H9 (cell line): ENCODE data around the gene SCN3A. TPM values are rescaled to one million over a fixed set of nuclear protein-coding genes. Genes with fewer than 3 reads are reported as not detected.

ENCODE experiments used
- DNase-seq: peaks from one replicate; pipeline ENCODE4 v3.0.0-alpha.2; 2017
- H2AFZ ChIP-seq: one replicate; pipeline ENCODE4 v1.6.1; 2013; ENCODE audit warnings: mild to moderate bottlenecking, low read length, control low read depth, moderate library complexity
- H2AK5ac ChIP-seq: 2 replicates; pipeline ENCODE4 v1.6.1; 2013; ENCODE audit warnings: low read length, control low read depth, mixed read lengths; ENCODE audit not compliant: insufficient read length
- H2BK120ac ChIP-seq: one replicate; pipeline ENCODE4 v1.6.1; 2013; ENCODE audit warnings: low read depth, mild to moderate bottlenecking, low read length, control low read depth, inconsistent platforms; ENCODE audit not compliant: poor library complexity, severe bottlenecking
- H2BK12ac ChIP-seq: 2 replicates; pipeline ENCODE4 v1.6.1; 2013; ENCODE audit warnings: low read length, control low read depth, mixed read lengths, low read depth; ENCODE audit not compliant: insufficient read length
- H2BK15ac ChIP-seq: 2 replicates; pipeline ENCODE4 v1.6.1; 2013; ENCODE audit warnings: low read depth, low read length, control low read depth
- H2BK20ac ChIP-seq: one replicate; pipeline ENCODE4 v1.6.1; 2013; ENCODE audit warnings: low read depth, mild to moderate bottlenecking, low read length, control low read depth, inconsistent platforms; ENCODE audit not compliant: poor library complexity, severe bottlenecking
- H2BK5ac ChIP-seq: 2 replicates; pipeline ENCODE4 v1.6.1; 2013; ENCODE audit warnings: low read length, control low read depth, mixed read lengths; ENCODE audit not compliant: insufficient read length
- H3K14ac ChIP-seq: 2 replicates; pipeline ENCODE4 v1.6.1; 2013; ENCODE audit warnings: low read length, control low read depth; ENCODE audit not compliant: insufficient read depth
- H3K18ac ChIP-seq: 2 replicates; pipeline ENCODE4 v1.6.1; 2013; ENCODE audit warnings: low read depth, mild to moderate bottlenecking, mixed read lengths, low read length, control low read depth; ENCODE audit not compliant: insufficient read length
- H3K23ac ChIP-seq: 2 replicates; pipeline ENCODE4 v1.6.1; 2013; ENCODE audit warnings: low read length, control low read depth, mixed read lengths, low read depth; ENCODE audit not compliant: insufficient read length
- H3K23me2 ChIP-seq: 2 replicates; pipeline ENCODE4 v1.6.1; 2013; ENCODE audit warnings: low read depth, mild to moderate bottlenecking, mixed read lengths, low read length, control low read depth; ENCODE audit not compliant: insufficient read length, poor library complexity, severe bottlenecking
- H3K27ac ChIP-seq: 2 replicates; pipeline ENCODE4 v1.5.1; 2013; ENCODE audit warnings: low read length, control low read depth, mixed read lengths, low read depth; ENCODE audit not compliant: insufficient read length
- H3K27me3 ChIP-seq: 2 replicates; pipeline ENCODE4 v1.6.1; 2013; ENCODE audit warnings: low read length, control low read depth, inconsistent platforms; ENCODE audit not compliant: insufficient read depth
- H3K4ac ChIP-seq: 2 replicates; pipeline ENCODE4 v1.6.1; 2013; ENCODE audit warnings: low read depth, mild to moderate bottlenecking, control low read depth, inconsistent platforms, low read length, moderate library complexity
- H3K4me1 ChIP-seq: 2 replicates; pipeline ENCODE4 v1.6.1; 2013; ENCODE audit warnings: low read length, control low read depth, inconsistent platforms; ENCODE audit not compliant: insufficient read depth
- H3K4me2 ChIP-seq: 2 replicates; pipeline ENCODE4 v1.6.1; 2013; ENCODE audit warnings: low read length, control low read depth, mixed read lengths; ENCODE audit not compliant: insufficient read length, insufficient read depth
- H3K56ac ChIP-seq: 2 replicates; pipeline ENCODE4 v1.6.1; 2013; ENCODE audit warnings: low read depth, mild to moderate bottlenecking, mixed read lengths, low read length, control low read depth; ENCODE audit not compliant: insufficient read length
- H3K79me1 ChIP-seq: 2 replicates; pipeline ENCODE4 v1.6.1; 2013; ENCODE audit warnings: low read depth, mild to moderate bottlenecking, moderate library complexity, low read length, control low read depth, inconsistent platforms; ENCODE audit not compliant: insufficient read depth, poor library complexity, severe bottlenecking
- H3K79me2 ChIP-seq: 2 replicates; pipeline ENCODE4 v1.6.1; 2013; ENCODE audit warnings: low read length, control low read depth, inconsistent platforms; ENCODE audit not compliant: insufficient read depth
- H3K9ac ChIP-seq: 2 replicates; pipeline ENCODE4 v1.6.1; 2013; ENCODE audit warnings: low read length, control low read depth, mixed read lengths; ENCODE audit not compliant: insufficient read length; ENCODE audit errors: extremely low read depth
- H3K9me3 ChIP-seq: one replicate; pipeline ENCODE4 v1.6.1; 2013; ENCODE audit warnings: low read depth, low read length, inconsistent platforms; ENCODE audit not compliant: control insufficient read depth
- H3T11ph ChIP-seq: one replicate; pipeline ENCODE4 v1.6.1; 2013; ENCODE audit warnings: mild to moderate bottlenecking, low read length, control low read depth, inconsistent platforms
- H4K20me1 ChIP-seq: one replicate; pipeline ENCODE4 v1.6.1; 2013; ENCODE audit not compliant: control insufficient read depth, insufficient read length, insufficient read depth
- H4K5ac ChIP-seq: 2 replicates; pipeline ENCODE4 v1.6.1; 2013; ENCODE audit warnings: low read depth, mild to moderate bottlenecking, mixed read lengths, low read length, control low read depth; ENCODE audit not compliant: insufficient read length
- H4K8ac ChIP-seq: replicated peaks from 2 replicates; pipeline ENCODE4 v1.6.1; 2013; ENCODE audit warnings: low read length, control low read depth, mixed read lengths, low read depth; ENCODE audit not compliant: insufficient read length
- H4K91ac ChIP-seq: 2 replicates; pipeline ENCODE4 v1.6.1; 2013; ENCODE audit warnings: low read depth, mild to moderate bottlenecking, moderate library complexity, mixed read lengths, low read length, control low read depth; ENCODE audit not compliant: insufficient read length
- H3K27ac Mint-ChIP-seq, 3 experiments: 2 replicates in 2 of 3; 3 replicates in 1 of 3; pipeline ENCODE4 v1.8.0; 2020 to 2021; ENCODE audit warnings: mixed read lengths in 3 of 3, mild to moderate bottlenecking in 1 of 3, moderate library complexity in 1 of 3
- H3K27me3 Mint-ChIP-seq: 2 replicates; pipeline ENCODE4 v1.8.0; 2021; ENCODE audit warnings: low read depth, mild to moderate bottlenecking, moderate library complexity, mixed read lengths
- H3K36me3 Mint-ChIP-seq, 3 experiments: 2 replicates in 2 of 3; 3 replicates in 1 of 3; pipeline ENCODE4 v1.8.0; 2020 to 2021; ENCODE audit warnings: low read depth in 3 of 3, mixed read lengths in 3 of 3; ENCODE audit not compliant: insufficient read depth in 1 of 3
- H3K4me1 Mint-ChIP-seq, 2 experiments: 2 replicates each; pipeline ENCODE4 v1.8.0; 2020; ENCODE audit warnings: mixed read lengths in 2 of 2
- H3K4me3 Mint-ChIP-seq, 2 experiments: 2 replicates in 1 of 2; 3 replicates in 1 of 2; pipeline ENCODE4 v1.8.0; 2020 to 2021; ENCODE audit warnings: mild to moderate bottlenecking in 2 of 2, mixed read lengths in 2 of 2, moderate library complexity in 1 of 2
- H3K9me3 Mint-ChIP-seq, 2 experiments: 2 replicates in 1 of 2; 3 replicates in 1 of 2; pipeline ENCODE4 v1.8.0; 2020; ENCODE audit warnings: mild to moderate bottlenecking in 2 of 2, mixed read lengths in 2 of 2, moderate library complexity in 1 of 2
- WGBS: extraction: QIAGEN DNeasy Blood & Tissue Kit; methylation state at CpG from one replicate; pipeline ENCODE4 v1.1.7; 2013; ENCODE audit warnings: missing lambda C conversion rate, low lambda C conversion rate, mixed read lengths; ENCODE audit not compliant: insufficient read length; ENCODE audit errors: extremely low coverage; 5-methylcytosine and 5-hydroxymethylcytosine counted together
- total RNA-seq: library from RNA; stranded (reverse); gene quantifications from 2 replicates; pipeline ENCODE4 v1.2.1, GENCODE V29; 2021
- TF ChIP-seq, protein P1 (sequence below): fragments of 200-600 bp; sonication (generic); conservative IDR thresholded peaks from 3 replicates; pipeline ENCODE4 v1.8.0; 2021; ENCODE audit warnings: antibody characterized with exemption, mild to moderate bottlenecking

Gene SCN3A
- total RNA-seq, 1 experiment from 2014 or later: not detected

DNA sequence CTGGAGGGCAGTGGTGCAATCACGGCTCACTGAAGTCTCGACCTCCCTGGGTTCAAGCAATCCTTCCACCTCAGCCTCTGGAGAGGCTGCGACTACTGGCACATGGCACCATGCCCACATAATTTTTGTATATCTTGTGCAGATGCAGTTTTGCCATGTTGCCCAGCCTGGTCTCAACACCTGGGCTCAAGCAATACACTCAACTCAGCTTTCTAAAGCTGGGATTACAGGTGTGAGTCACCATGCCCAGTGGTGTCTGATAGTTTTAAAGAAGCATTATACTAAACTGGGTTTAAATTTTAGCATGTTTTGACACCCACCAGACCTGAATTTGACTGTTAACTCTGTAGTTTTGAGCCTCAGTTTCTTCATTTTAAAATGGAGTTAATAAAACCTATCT, 139.1 kb downstream of the SCN3A start:
- no peak overlapping the region for H2BK20ac ChIP-seq
- no peaks in the 10 kb centered on the region for H3K27me3 ChIP-seq
- no peaks in the 10 kb centered on the region for H4K20me1 ChIP-seq
- no peaks in the 10 kb centered on the region for H3K9me3 ChIP-seq
- no peak for DNase-seq
- no peaks in the 10 kb centered on the region for H3K79me2 ChIP-seq
- no peak overlapping the region for H3K4me3 Mint-ChIP-seq
- no peak overlapping the region for H3K4me2 ChIP-seq
- peaks cover 22 to 35% of the 10 kb centered on the region in 2 experiments for H3K4me1 Mint-ChIP-seq
- no peak overlapping the region for H3T11ph ChIP-seq
- no peak overlapping the region for H3K27ac ChIP-seq
- WGBS: no CpG with 5 or more reads among the region's 3 CpGs
- peaks cover 2% of the 10 kb centered on the region for H3K23me2 ChIP-seq
- H3K14ac ChIP-seq: no peak overlapping the region
- H3K56ac ChIP-seq: no peak overlapping the region
- H3K9me3 Mint-ChIP-seq: no peaks in the 10 kb centered on the region
- H2AK5ac ChIP-seq: no peak overlapping the region
- H3K18ac ChIP-seq: no peak overlapping the region
- no peak overlapping the region for H2BK15ac ChIP-seq
- no peak overlapping the region for H2BK120ac ChIP-seq
- H3K79me1 ChIP-seq: no peaks in the 10 kb centered on the region
- no peaks in the 10 kb centered on the region for H3K36me3 Mint-ChIP-seq
- no peak overlapping the region for H2BK12ac ChIP-seq
- no peak overlapping the region for H2BK5ac ChIP-seq
- no peak overlapping the region for H3K23ac ChIP-seq
- no peak overlapping the region for H3K27ac Mint-ChIP-seq
- no peak overlapping the region for H3K4ac ChIP-seq
- no peak overlapping the region for H4K91ac ChIP-seq
- TF ChIP-seq, protein P1, sequence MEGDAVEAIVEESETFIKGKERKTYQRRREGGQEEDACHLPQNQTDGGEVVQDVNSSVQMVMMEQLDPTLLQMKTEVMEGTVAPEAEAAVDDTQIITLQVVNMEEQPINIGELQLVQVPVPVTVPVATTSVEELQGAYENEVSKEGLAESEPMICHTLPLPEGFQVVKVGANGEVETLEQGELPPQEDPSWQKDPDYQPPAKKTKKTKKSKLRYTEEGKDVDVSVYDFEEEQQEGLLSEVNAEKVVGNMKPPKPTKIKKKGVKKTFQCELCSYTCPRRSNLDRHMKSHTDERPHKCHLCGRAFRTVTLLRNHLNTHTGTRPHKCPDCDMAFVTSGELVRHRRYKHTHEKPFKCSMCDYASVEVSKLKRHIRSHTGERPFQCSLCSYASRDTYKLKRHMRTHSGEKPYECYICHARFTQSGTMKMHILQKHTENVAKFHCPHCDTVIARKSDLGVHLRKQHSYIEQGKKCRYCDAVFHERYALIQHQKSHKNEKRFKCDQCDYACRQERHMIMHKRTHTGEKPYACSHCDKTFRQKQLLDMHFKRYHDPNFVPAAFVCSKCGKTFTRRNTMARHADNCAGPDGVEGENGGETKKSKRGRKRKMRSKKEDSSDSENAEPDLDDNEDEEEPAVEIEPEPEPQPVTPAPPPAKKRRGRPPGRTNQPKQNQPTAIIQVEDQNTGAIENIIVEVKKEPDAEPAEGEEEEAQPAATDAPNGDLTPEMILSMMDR: no peak
- no peak overlapping the region for H2AFZ ChIP-seq
- H3K4me1 ChIP-seq: peaks cover 7% of the 10 kb centered on the region; the same call in 1 of the 2 replicates
- H3K27me3 Mint-ChIP-seq: no peaks in the 10 kb centered on the region
- H3K9ac ChIP-seq: no peak overlapping the region
- no peak overlapping the region for H4K8ac ChIP-seq
- no peak overlapping the region for H4K5ac ChIP-seq
